ENCODE measurements around the gene FOXP2. TPM values are rescaled to one million over a fixed set of nuclear protein-coding genes. Genes with fewer than 3 reads are reported as not detected.

Gene FOXP2
- total and polyA plus RNA-seq, 2 of the 4 experiments (the other 2 are of a cell fraction): 0.89 to 1.1 TPM

DNA sequence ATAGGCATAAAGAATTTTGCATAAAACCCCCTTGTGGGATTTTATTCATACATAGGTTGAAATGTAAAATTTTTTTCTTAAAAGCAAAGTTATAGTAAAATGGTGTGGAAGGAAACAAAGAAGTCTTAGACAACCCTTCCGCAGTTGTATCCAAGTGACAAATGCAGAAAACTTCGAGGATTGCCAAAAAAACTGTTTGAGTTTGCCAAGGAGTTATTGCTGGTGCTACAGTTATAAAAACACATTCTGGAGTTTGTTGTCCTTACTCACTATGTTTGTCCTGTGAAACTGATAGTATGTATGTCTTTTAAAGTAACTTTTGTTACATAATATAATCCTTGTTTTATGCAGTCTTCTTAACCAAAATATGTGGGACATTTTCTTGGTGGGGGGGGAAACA, 120.3 kb downstream of the FOXP2 start:
- Histone ChIP-seq H3K27ac (ENCODE audit: insufficient read depth, low read length) (no peak overlapping the region), H3K4ac (ENCODE audit: low read depth, low read length) (no peak overlapping the region), H3K9me3 (ENCODE audit: control insufficient read depth, insufficient read depth, low read length) (no peaks in the 10 kb centered on the region), H3K36me3 (ENCODE audit: control insufficient read depth, insufficient read depth, low read length) (no peaks in the 10 kb centered on the region), H3K4me2 (ENCODE audit: low read depth, low read length) (no peak overlapping the region), H3K56ac (ENCODE audit: extremely low read depth, insufficient read depth, low read length) (no peak overlapping the region), H2BK20ac (ENCODE audit: low read depth, low read length) (no peak overlapping the region), H3K9me1 (ENCODE audit: insufficient read depth, low read length) (no peaks in the 10 kb centered on the region), H3K4me1 (ENCODE audit: control insufficient read depth, insufficient read depth, low read length) (no peaks in the 10 kb centered on the region), H3K4me3 (ENCODE audit: insufficient read depth, low read depth, low read length) (no peak overlapping the region), H3K9ac (ENCODE audit: low read depth, low read length) (no peak overlapping the region), H3K14ac (replicated peaks; ENCODE audit: low read depth, low read length) (no peak overlapping the region), H2AFZ (replicated peaks; ENCODE audit: low read length, poor library complexity) (no peak overlapping the region), H2BK15ac (ENCODE audit: low read depth, low read length) (no peak overlapping the region), H2AK5ac (ENCODE audit: low read depth, low read length) (no peak overlapping the region), H3K27me3 (ENCODE audit: control insufficient read depth, insufficient read depth, low read length) (no peaks in the 10 kb centered on the region), H4K8ac (ENCODE audit: low read depth in 2 of 2, low read length in 2 of 2) (no peak overlapping the region), H2AK9ac (replicated peaks; ENCODE audit: low read depth, low read length, poor library complexity) (no peak overlapping the region), H3K23ac (ENCODE audit: low read depth, low read length) (no peak overlapping the region), H2BK5ac (ENCODE audit: low read depth, low read length, poor library complexity, severe bottlenecking) (no peak overlapping the region), H4K20me1 (ENCODE audit: insufficient read depth, low read length) (no peaks in the 10 kb centered on the region), H3K18ac (ENCODE audit: low read depth, low read length) (no peak overlapping the region), H2BK120ac (ENCODE audit: low read depth, low read length) (no peak overlapping the region), H4K5ac (ENCODE audit: low read depth, low read length) (no peak overlapping the region), H4K91ac (ENCODE audit: insufficient read depth, low read depth, low read length) (no peak overlapping the region), H3K79me1 (ENCODE audit: low read depth in 1 of 2, low read length in 2 of 2) (no peaks in the 10 kb centered on the region)
- intact Hi-C loops (cut with micrococcal nuclease) (loop anchor here (5.0 to 10.0 kb wide), 2 partner anchors 108 to 510 kb away; no protein-coding TSS in a partner anchor), in situ Hi-C loops (cut with MboI; ENCODE audit: low sequenced_read_pairs) (no loop called here), dilution Hi-C loops (cut with HindIII; ENCODE audit: low sequenced_read_pairs, unreplicated experiment) (no loop called here)
- ATAC-seq (ENCODE audit: low read depth): no peak
- ChIA-PET POLR2A (ENCODE audit: unreplicated experiment) (no interaction called here), CTCF (no interaction called here)
- no CpG with 5 or more reads among the region's 2 CpGs for WGBS, 2 experiments (ENCODE audit: extremely low coverage in 2 of 2, insufficient read length in 1 of 2)
- no TSS peak for BruUV-seq (replicated peaks)
- TF ChIP-seq FOS (IDR thresholded peaks at IDR 0.05; ENCODE audit: low read depth, low read length) (no peak), SMC3 (IDR thresholded peaks at IDR 0.05; ENCODE audit: low read depth, low read length) (no peak), RFX5 (IDR thresholded peaks at IDR 0.05; ENCODE audit: low read depth, low read length) (no peak), BHLHE40 (IDR thresholded peaks at IDR 0.05; ENCODE audit: low read depth, low read length) (no peak), MAZ (IDR thresholded peaks at IDR 0.05; ENCODE audit: borderline replicate concordance, low read depth, low read length) (no peak), RCOR1 (IDR thresholded peaks at IDR 0.05; ENCODE audit: insufficient replicate concordance, low read length) (no peak), MAFK (IDR thresholded peaks at IDR 0.05; ENCODE audit: low read depth, low read length) (no peak), CEBPB (IDR thresholded peaks at IDR 0.05; ENCODE audit: low read depth, low read length) (no peak), NFE2L2 (IDR thresholded peaks at IDR 0.05; ENCODE audit: low read depth, low read length) (no peak), CHD1 (IDR thresholded peaks at IDR 0.05; ENCODE audit: low read depth, low read length) (no peak), MXI1 (IDR thresholded peaks at IDR 0.05; ENCODE audit: borderline replicate concordance, low read depth, low read length) (no peak)
- TF ChIP-seq, protein P1, sequence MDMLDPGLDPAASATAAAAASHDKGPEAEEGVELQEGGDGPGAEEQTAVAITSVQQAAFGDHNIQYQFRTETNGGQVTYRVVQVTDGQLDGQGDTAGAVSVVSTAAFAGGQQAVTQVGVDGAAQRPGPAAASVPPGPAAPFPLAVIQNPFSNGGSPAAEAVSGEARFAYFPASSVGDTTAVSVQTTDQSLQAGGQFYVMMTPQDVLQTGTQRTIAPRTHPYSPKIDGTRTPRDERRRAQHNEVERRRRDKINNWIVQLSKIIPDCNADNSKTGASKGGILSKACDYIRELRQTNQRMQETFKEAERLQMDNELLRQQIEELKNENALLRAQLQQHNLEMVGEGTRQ (IDR thresholded peaks at IDR 0.05; ENCODE audit: low read depth, low read length): no peak
- TF ChIP-seq, protein P2, sequence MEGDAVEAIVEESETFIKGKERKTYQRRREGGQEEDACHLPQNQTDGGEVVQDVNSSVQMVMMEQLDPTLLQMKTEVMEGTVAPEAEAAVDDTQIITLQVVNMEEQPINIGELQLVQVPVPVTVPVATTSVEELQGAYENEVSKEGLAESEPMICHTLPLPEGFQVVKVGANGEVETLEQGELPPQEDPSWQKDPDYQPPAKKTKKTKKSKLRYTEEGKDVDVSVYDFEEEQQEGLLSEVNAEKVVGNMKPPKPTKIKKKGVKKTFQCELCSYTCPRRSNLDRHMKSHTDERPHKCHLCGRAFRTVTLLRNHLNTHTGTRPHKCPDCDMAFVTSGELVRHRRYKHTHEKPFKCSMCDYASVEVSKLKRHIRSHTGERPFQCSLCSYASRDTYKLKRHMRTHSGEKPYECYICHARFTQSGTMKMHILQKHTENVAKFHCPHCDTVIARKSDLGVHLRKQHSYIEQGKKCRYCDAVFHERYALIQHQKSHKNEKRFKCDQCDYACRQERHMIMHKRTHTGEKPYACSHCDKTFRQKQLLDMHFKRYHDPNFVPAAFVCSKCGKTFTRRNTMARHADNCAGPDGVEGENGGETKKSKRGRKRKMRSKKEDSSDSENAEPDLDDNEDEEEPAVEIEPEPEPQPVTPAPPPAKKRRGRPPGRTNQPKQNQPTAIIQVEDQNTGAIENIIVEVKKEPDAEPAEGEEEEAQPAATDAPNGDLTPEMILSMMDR (conservative IDR thresholded peaks at IDR 0.05; ENCODE audit: low read depth, low read length): no peak
- TF ChIP-seq, protein P3, sequence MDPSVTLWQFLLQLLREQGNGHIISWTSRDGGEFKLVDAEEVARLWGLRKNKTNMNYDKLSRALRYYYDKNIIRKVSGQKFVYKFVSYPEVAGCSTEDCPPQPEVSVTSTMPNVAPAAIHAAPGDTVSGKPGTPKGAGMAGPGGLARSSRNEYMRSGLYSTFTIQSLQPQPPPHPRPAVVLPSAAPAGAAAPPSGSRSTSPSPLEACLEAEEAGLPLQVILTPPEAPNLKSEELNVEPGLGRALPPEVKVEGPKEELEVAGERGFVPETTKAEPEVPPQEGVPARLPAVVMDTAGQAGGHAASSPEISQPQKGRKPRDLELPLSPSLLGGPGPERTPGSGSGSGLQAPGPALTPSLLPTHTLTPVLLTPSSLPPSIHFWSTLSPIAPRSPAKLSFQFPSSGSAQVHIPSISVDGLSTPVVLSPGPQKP (IDR thresholded peaks at IDR 0.05; ENCODE audit: borderline replicate concordance, low read depth, low read length): no peak
- no peak for DNase-seq

All from IMR-90 (cell line).